MM.1S (cell line): ENCODE results near the gene UBE2R2.
"Not testable (repeated sequence)": the region's sequence is repeated elsewhere in the genome, so short reads cannot be mapped to it uniquely, and the experiment has no call there.

Experiments
- DNase-seq: peaks from one replicate; pipeline ENCODE4 v3.0.0-alpha.2; 2015
- H2AFZ ChIP-seq: fragments of 300-600 bp; sonication (generic); 2 replicates; pipeline ENCODE4 v1.6.0; 2016; ENCODE audit warnings: antibody characterized with exemption, low read length
- H3F3A ChIP-seq: fragments of 300-600 bp; sonication (generic); 2 replicates; pipeline ENCODE4 v1.6.1; 2016; ENCODE audit warnings: mild to moderate bottlenecking, antibody characterized with exemption, low read length, moderate library complexity, mixed read lengths; ENCODE audit not compliant: insufficient read depth
- H3K27ac ChIP-seq: fragments of 300-600 bp; sonication (generic); 2 replicates; pipeline ENCODE4 v1.5.1; 2016; ENCODE audit warnings: mild to moderate bottlenecking, low read length
- H3K27me3 ChIP-seq: fragments of 300-600 bp; sonication (generic); replicated peaks from 2 replicates; pipeline ENCODE4 v1.6.0; 2016; ENCODE audit warnings: low read length; ENCODE audit not compliant: insufficient read depth
- H3K36me3 ChIP-seq: fragments of 300-600 bp; sonication (generic); replicated peaks from 2 replicates; pipeline ENCODE4 v1.6.1; 2016; ENCODE audit warnings: mild to moderate bottlenecking, low read length, mixed read lengths; ENCODE audit not compliant: insufficient read depth
- H3K4me1 ChIP-seq: fragments of 300-600 bp; sonication (generic); 2 replicates; pipeline ENCODE4 v1.6.1; 2016; ENCODE audit warnings: low read length, mixed read lengths
- H3K4me2 ChIP-seq: fragments of 300-600 bp; sonication (generic); 2 replicates; pipeline ENCODE4 v1.6.0; 2016; ENCODE audit warnings: low read depth, low read length
- H3K4me3 ChIP-seq: fragments of 300-600 bp; sonication (generic); 2 replicates; pipeline ENCODE4 v1.5.1; 2016; ENCODE audit warnings: low read length, mixed read lengths
- H3K79me2 ChIP-seq: fragments of 300-600 bp; sonication (generic); 2 replicates; pipeline ENCODE4 v1.6.1; 2016; ENCODE audit warnings: mixed run types, low read length, mixed read lengths
- H3K9ac ChIP-seq: fragments of 300-600 bp; sonication (generic); 2 replicates; pipeline ENCODE4 v1.6.1; 2016; ENCODE audit warnings: low read length, mixed read lengths
- H3K9me2 ChIP-seq: fragments of 300-600 bp; sonication (generic); replicated peaks from 2 replicates; pipeline ENCODE4 v1.6.1; 2016; ENCODE audit warnings: mild to moderate bottlenecking, low read length, mixed read lengths; ENCODE audit not compliant: insufficient read depth
- H3K9me3 ChIP-seq: fragments of 300-600 bp; sonication (generic); replicated peaks from 2 replicates; pipeline ENCODE4 v1.6.1; 2016; ENCODE audit warnings: mild to moderate bottlenecking, low read length, mixed read lengths; ENCODE audit not compliant: insufficient read depth
- H4K20me1 ChIP-seq: fragments of 300-600 bp; sonication (generic); 2 replicates; pipeline ENCODE4 v1.6.1; 2016; ENCODE audit warnings: mild to moderate bottlenecking, low read length, moderate library complexity, mixed read lengths; ENCODE audit not compliant: insufficient read depth
- CTCF ChIP-seq: fragments of 300-600 bp; sonication (generic); IDR thresholded peaks from 2 replicates; pipeline ENCODE4 v1.5.1; 2016; ENCODE audit warnings: antibody characterized with exemption, low read length, mixed read lengths
- EZH2 ChIP-seq: fragments of 300-600 bp; sonication (generic); optimal IDR thresholded peaks from 2 replicates; pipeline ENCODE3; 2017; ENCODE audit warnings: low read depth, mild to moderate bottlenecking, antibody characterized with exemption, low read length, mixed read lengths
- EZH2phosphoT487 ChIP-seq: fragments of 300-600 bp; sonication (generic); IDR thresholded peaks from 2 replicates; pipeline ENCODE4 v1.6.1; 2018; ENCODE audit warnings: antibody characterized with exemption, low read length

UBE2R2 gene

GRCh38 chr9:33858423-33858822 is 41.5 kb downstream of the UBE2R2 start:
- TF ChIP-seq CTCF (no peak), EZH2 (no peak), EZH2phosphoT487 (no peak)
- Histone ChIP-seq H2AFZ (no peak overlapping the region), H3K27ac (no peak overlapping the region), H3F3A (no peaks in the 10 kb centered on the region), H3K9me2 (no peaks in the 10 kb centered on the region), H3K9me3 (no peaks in the 10 kb centered on the region), H4K20me1 (no peaks in the 10 kb centered on the region; the same call in 1 of the 2 replicates), H3K27me3 (no peaks in the 10 kb centered on the region), H3K79me2 (peaks cover 79% of the 10 kb centered on the region), H3K4me3 (no peak overlapping the region), H3K4me2 (no peak overlapping the region), H3K9ac (no peak overlapping the region), H3K36me3 (no peaks in the 10 kb centered on the region), H3K4me1 (no peaks in the 10 kb centered on the region)
- DNase-seq = no peak

- H3K4me2 ChIP-seq = no peak overlapping the region
Observed at GRCh38 chr9:33860200-33860871, 43.4 kb downstream of the UBE2R2 start.

GRCh38 chr9:33861917-33862453 is 45.0 kb downstream of the UBE2R2 start:
- Histone ChIP-seq H3K4me3 (no peak overlapping the region), H2AFZ (no peak overlapping the region), H3K9ac (no peak overlapping the region), H3K9me3 (no peaks in the 10 kb centered on the region), H3K27me3 (no peaks in the 10 kb centered on the region), H3K36me3 (no peaks in the 10 kb centered on the region), H3K27ac (no peak overlapping the region), H3K9me2 (no peaks in the 10 kb centered on the region), H3K79me2 (peaks cover 59% of the 10 kb centered on the region), H3F3A (no peaks in the 10 kb centered on the region), H4K20me1 (no peaks in the 10 kb centered on the region; the same call in 1 of the 2 replicates), H3K4me2 (no peak overlapping the region), H3K4me1 (no peaks in the 10 kb centered on the region)
- DNase-seq = no peak
- TF ChIP-seq EZH2phosphoT487 = no peak
- TF ChIP-seq CTCF = no peak
- no peak for TF ChIP-seq EZH2

More at GRCh38 chr9:33860200-33860871, 43.4 kb downstream of the UBE2R2 start:
- H3K27me3 ChIP-seq = no peaks in the 10 kb centered on the region
- H3K4me1 ChIP-seq = no peaks in the 10 kb centered on the region
- no peaks in the 10 kb centered on the region for H3K36me3 ChIP-seq
- H4K20me1 ChIP-seq = no peaks in the 10 kb centered on the region; the same call in 1 of the 2 replicates
- no peaks in the 10 kb centered on the region for H3K9me2 ChIP-seq
- peaks cover 67% of the 10 kb centered on the region for H3K79me2 ChIP-seq
- no peak overlapping the region for H3K27ac ChIP-seq
- H3K4me3 ChIP-seq = no peak overlapping the region
- no peak overlapping the region for H2AFZ ChIP-seq
- TF ChIP-seq CTCF (peak; percentile 16; the same call in 1 of the 2 replicates), EZH2phosphoT487 (no peak)
- no peaks in the 10 kb centered on the region for H3F3A ChIP-seq
- DNase-seq = no peak
- no peak overlapping the region for H3K9ac ChIP-seq
- H3K9me3 ChIP-seq = no peaks in the 10 kb centered on the region

- H3K27me3 ChIP-seq, H3K9ac ChIP-seq, H3K4me2 ChIP-seq, H4K20me1 ChIP-seq, H3K4me3 ChIP-seq, H3K36me3 ChIP-seq, H3K9me3 ChIP-seq, DNase-seq, H3K4me1 ChIP-seq, H3K27ac ChIP-seq, H3K9me2 ChIP-seq, H3F3A ChIP-seq, H2AFZ ChIP-seq: not testable (repeated sequence)
- peaks cover 55% of the 10 kb centered on the region for H3K79me2 ChIP-seq
Observed at GRCh38 chr9:33863027-33863426, 46.1 kb downstream of the UBE2R2 start.
